Measurements from ENCODE around the gene RBFOX1.

DNA sequence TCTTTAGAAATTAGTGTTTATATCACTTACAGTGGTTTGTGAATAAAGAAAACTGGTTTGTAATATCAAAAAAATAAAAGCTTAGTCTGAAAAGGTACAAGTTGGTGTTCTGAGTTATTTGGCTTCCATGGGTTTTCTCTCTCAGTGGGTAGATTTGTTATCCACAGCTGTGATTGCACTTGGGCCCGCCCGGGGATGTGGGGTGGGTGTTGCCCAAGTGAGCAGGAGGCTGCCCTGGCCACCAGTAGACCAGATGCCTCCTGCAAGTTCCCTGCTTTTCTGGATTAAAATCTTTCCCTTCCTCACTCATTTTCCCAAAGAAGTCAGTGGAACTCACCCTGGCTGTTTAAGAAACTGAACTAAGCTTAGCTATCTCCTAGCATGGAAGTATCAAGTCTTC lies 380.6 kb downstream of the RBFOX1 start:
- TF ChIP-seq POLR2AphosphoS5 (IDR thresholded peaks at IDR 0.05; ENCODE audit: low read depth, low read length) = no peak
- TF ChIP-seq TCF7L2 (IDR thresholded peaks at IDR 0.05; ENCODE audit: borderline replicate concordance, extremely low read depth, insufficient read depth, insufficient read length) = no peak
